ENCODE data around the gene MAPK12.

GRCh38 chr22:50208430-50208938 is 53.0 kb downstream of the MAPK12 start:
- TF ChIP-seq CTCF (IDR thresholded peaks at IDR 0.05; ENCODE audit: control extremely low read depth in 1 of 3, insufficient read depth in 1 of 3, low read depth in 1 of 3, low read length in 3 of 3) (no peak), POLR2A (IDR thresholded peaks at IDR 0.05; ENCODE audit: control extremely low read depth in 1 of 2, low read depth in 2 of 2, low read length in 2 of 2) (no peak), RAD21 (IDR thresholded peaks at IDR 0.05 in 1 of 2, conservative IDR thresholded peaks at IDR 0.05 in 1 of 2; ENCODE audit: low read depth in 2 of 2, low read length in 2 of 2) (no peak), TBP (IDR thresholded peaks at IDR 0.05; ENCODE audit: low read depth, low read length) (no peak), EP300 (IDR thresholded peaks at IDR 0.05; ENCODE audit: borderline replicate concordance in 1 of 2, low read depth in 2 of 2, low read length in 2 of 2) (no peak), SRF (IDR thresholded peaks at IDR 0.05; ENCODE audit: low read depth, low read length) (no peak), FOSL1 (IDR thresholded peaks at IDR 0.05; ENCODE audit: insufficient read depth, low read depth, low read length) (no peak), POLR2AphosphoS5 (IDR thresholded peaks at IDR 0.05; ENCODE audit: low read depth, low read length) (no peak), ATF2 (IDR thresholded peaks at IDR 0.05; ENCODE audit: low read length) (no peak), CEBPB (IDR thresholded peaks at IDR 0.05; ENCODE audit: low read depth, low read length) (no peak), CTBP2 (IDR thresholded peaks at IDR 0.05; ENCODE audit: borderline replicate concordance, insufficient read depth, insufficient read length, low read length) (no peak)

All from H1 (cell line).